HepG2 (cell line): ENCODE measurements around the gene ARHGAP26. TPM values are rescaled to one million over a fixed set of nuclear protein-coding genes. Genes with fewer than 3 reads are reported as not detected.

Experiments
- ARID4A ChIP-seq: sonication (generic); formaldehyde crosslinking; IDR thresholded peaks from 2 replicates; pipeline ENCODE4 v1.5.0; 2020; ENCODE audit warnings: mild to moderate bottlenecking, missing genetic modification reagents, borderline replicate concordance
- ATRX ChIP-seq: sonication (generic); formaldehyde crosslinking; IDR thresholded peaks from 2 replicates; pipeline ENCODE4 v1.4.0; 2020; ENCODE audit warnings: missing genetic modification reagents, borderline replicate concordance
- CEBPG ChIP-seq: IDR thresholded peaks from 2 replicates; pipeline ENCODE4 v1.6.1; 2016
- EED ChIP-seq: sonication (generic); formaldehyde crosslinking; IDR thresholded peaks from 2 replicates; pipeline ENCODE4 v1.5.0; 2020; ENCODE audit warnings: mild to moderate bottlenecking, missing genetic modification reagents
- ELF3 ChIP-seq: IDR thresholded peaks from 2 replicates; pipeline ENCODE4 v1.6.1; 2016; ENCODE audit warnings: missing genetic modification reagents, missing compliant biosample characterization
- FOXA3 ChIP-seq: IDR thresholded peaks from 2 replicates; pipeline ENCODE4 v1.6.1; 2016; ENCODE audit warnings: missing genetic modification reagents, missing compliant biosample characterization
- FOXC1 ChIP-seq: sonication (generic); formaldehyde crosslinking; IDR thresholded peaks from 2 replicates; pipeline ENCODE4 v1.8.0; 2022; ENCODE audit warnings: mild to moderate bottlenecking, missing genetic modification reagents, borderline replicate concordance
- GRHL1 ChIP-seq: sonication (generic); formaldehyde crosslinking; conservative IDR thresholded peaks from 2 replicates; pipeline ENCODE4 v1.8.0; 2022; ENCODE audit warnings: missing genetic modification reagents
- HDAC6 ChIP-seq: fragments of 200-600 bp; sonication (generic); IDR thresholded peaks from 2 replicates; pipeline ENCODE4 v1.7.0; 2017; ENCODE audit warnings: mild to moderate bottlenecking, antibody characterized with exemption, low read length, low read depth
- PLSCR1 ChIP-seq: sonication (generic); formaldehyde crosslinking; IDR thresholded peaks from 2 replicates; pipeline ENCODE4 v1.5.0; 2020; ENCODE audit warnings: missing genetic modification reagents, mild to moderate bottlenecking, borderline replicate concordance
- POGZ ChIP-seq: sonication (generic); formaldehyde crosslinking; IDR thresholded peaks from 2 replicates; pipeline ENCODE4 v1.4.0; 2020; ENCODE audit warnings: mild to moderate bottlenecking, missing genetic modification reagents
- REPIN1 ChIP-seq: sonication (generic); formaldehyde crosslinking; IDR thresholded peaks from 2 replicates; pipeline ENCODE4 v1.8.0; 2022; ENCODE audit warnings: missing genetic modification reagents, low read depth, mild to moderate bottlenecking, borderline replicate concordance
- SMARCE1 ChIP-seq: fragments of 450-650 bp; IDR thresholded peaks from 2 replicates; pipeline ENCODE4 v1.6.1; 2017; ENCODE audit warnings: borderline replicate concordance
- SMC3 ChIP-seq: IDR thresholded peaks from 2 replicates; pipeline ENCODE4 v1.6.1; 2011; ENCODE audit warnings: low read length, improper control_type of control experiment
- TEAD3 ChIP-seq: optimal IDR thresholded peaks from 2 replicates; pipeline ENCODE3; 2016; ENCODE audit warnings: borderline replicate concordance
- TFE3 ChIP-seq: IDR thresholded peaks from 2 replicates; pipeline ENCODE4 v1.6.1; 2016
- ZSCAN5A ChIP-seq: sonication (generic); formaldehyde crosslinking; IDR thresholded peaks from 2 replicates; pipeline ENCODE4 v1.8.0; 2022; ENCODE audit warnings: mild to moderate bottlenecking, missing genetic modification reagents, borderline replicate concordance
- polyA plus RNA-seq, 8 experiments: library from polyadenylated mRNA; depleted of rRNA in 3 of 8; stranded (reverse) in 7 of 8; unstranded in 1 of 8; fragments of >200 nt; fragmentation: Illumina TruSeq in 4 of 8; extraction: Trizol in 4 of 8; gene quantifications; 2 replicates each; pipeline versions ENCODE4 v1.2.1 to v1.2.3, GENCODE V29; 2011 to 2016; ENCODE audit warnings: low read depth in 4 of 8, missing spikeins in 1 of 8, mixed read lengths in 1 of 8; ENCODE audit not compliant: insufficient read depth in 1 of 8
- total RNA-seq, 5 experiments: library from RNA; depleted of rRNA; stranded (reverse); fragments of >200 nt; fragmentation: Illumina TruSeq; extraction: Trizol; gene quantifications; 2 replicates each; pipeline ENCODE4 v1.2.3, GENCODE V29; 2016; ENCODE audit warnings: low read depth in 1 of 5

Gene ARHGAP26
- total and polyA plus RNA-seq, 2 of the 13 experiments (the other 11 are each of a cell fraction or from before 2014, with no cell fraction given) = 9.6 to 18.2 TPM

- no peak for TF ChIP-seq ARID4A
- TF ChIP-seq ZSCAN5A = 0 out of 2 replicates have a peak, but pooled peaks have one; percentile 21
- no peak for TF ChIP-seq GRHL1 (CRISPR knock-in tag)
- 0 out of 2 replicates have a peak, but pooled peaks have one; percentile 40 for TF ChIP-seq REPIN1 (CRISPR knock-in tag)
- TF ChIP-seq SMARCE1 = no peak
- TF ChIP-seq ATRX = no peak
- TF ChIP-seq TEAD3 (CRISPR knock-in tag) = peak; percentile 16
- no peak for TF ChIP-seq HDAC6
- no peak for TF ChIP-seq PLSCR1 (CRISPR knock-in tag)
- TF ChIP-seq CEBPG (CRISPR knock-in tag) = peak; percentile 98
- no peak for TF ChIP-seq FOXC1 (CRISPR knock-in tag)
- peak; percentile 30; the same call in 1 of the 2 replicates for TF ChIP-seq FOXA3 (CRISPR knock-in tag)
- peak; percentile 50; the same call in 1 of the 2 replicates for TF ChIP-seq SMC3
- TF ChIP-seq TFE3 (CRISPR knock-in tag) = no peak
- TF ChIP-seq POGZ (CRISPR knock-in tag) = 0 out of 2 replicates have a peak, but pooled peaks have one; percentile 37
- TF ChIP-seq EED (CRISPR knock-in tag) = no peak
- 0 out of 2 replicates have a peak, but pooled peaks have one; percentile 17 for TF ChIP-seq ELF3
Measured at GRCh38 chr5:143051244-143052058, 281.3 kb downstream of the ARHGAP26 start (continued).
